Measurements from ENCODE around the gene TMEM45A.
"Not testable (repeated sequence)": the region's sequence is repeated elsewhere in the genome, so short reads cannot be mapped to it uniquely, and the experiment has no call there.

TMEM45A gene

DNA sequence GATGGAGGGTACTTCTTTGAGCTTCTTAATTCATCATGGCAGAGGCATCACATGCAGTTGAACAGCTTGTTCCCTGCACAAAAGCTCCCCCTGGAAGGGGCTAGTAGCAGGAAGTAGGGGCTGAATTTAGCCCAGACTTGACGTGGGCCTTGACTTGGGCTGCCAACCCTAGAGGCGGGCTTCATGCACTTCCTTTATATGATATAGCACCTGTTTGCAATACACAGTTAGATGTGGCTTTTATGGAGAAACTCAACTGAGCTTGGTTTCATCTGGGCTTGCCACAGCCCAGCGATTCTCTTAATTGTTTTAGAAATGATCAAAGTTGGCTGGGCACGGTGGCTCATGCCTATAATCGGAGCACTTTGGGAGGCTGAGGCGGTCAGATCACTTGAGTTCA, 83.3 kb downstream of the TMEM45A start:
- no peak for DNase-seq (ENCODE audit: low read depth)

DNA sequence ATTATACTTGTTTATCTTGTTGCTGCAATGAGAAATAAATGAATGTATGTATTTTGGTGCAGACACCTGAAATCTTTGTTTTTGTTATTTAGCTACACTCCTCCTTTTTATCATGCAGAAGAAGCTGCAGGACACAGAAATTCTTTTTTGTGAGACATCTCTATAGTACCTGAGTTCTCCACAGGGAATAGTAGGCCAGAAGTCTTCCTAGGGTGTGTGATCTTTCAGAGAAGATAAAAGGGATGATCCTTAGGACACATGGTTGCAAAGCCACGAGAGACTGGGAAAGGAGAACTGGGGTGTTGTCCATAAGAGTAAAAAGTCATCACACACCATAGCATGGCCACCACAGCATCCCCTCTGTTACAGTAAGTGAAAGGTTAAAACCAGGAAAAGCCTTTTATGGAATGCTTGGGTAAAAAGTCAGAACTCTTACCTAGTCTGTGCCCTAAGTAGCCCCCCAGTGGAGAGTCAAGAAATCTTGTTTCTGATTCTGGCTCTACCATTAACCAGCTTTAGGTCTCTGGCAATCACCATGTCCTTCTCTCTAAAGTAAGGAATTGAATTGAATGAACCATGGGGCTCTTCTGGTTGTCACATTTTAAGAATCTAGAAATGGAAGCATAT, 85.1 kb downstream of the TMEM45A start:
- no peak for DNase-seq (ENCODE audit: low read depth)

DNA sequence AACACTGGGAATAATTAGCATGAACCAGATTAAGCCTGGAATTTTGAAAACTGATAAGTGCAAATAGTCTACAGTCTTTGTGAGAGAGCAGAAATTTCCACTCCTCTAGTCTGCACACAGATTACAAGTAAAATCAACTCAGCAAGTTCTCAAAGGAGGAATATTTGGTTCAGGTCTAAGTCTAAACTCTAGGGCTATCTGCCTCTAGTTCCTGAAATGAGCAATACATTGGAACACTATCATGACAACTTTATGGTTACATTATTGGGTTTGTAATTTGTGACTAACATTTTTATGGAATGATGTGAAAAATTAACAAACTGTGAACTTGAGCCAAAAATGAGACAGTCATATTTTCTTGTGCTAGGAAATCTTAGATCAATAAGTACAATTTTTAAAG, 86.2 kb downstream of the TMEM45A start:
- DNase-seq (ENCODE audit: low read depth): no peak

DNA sequence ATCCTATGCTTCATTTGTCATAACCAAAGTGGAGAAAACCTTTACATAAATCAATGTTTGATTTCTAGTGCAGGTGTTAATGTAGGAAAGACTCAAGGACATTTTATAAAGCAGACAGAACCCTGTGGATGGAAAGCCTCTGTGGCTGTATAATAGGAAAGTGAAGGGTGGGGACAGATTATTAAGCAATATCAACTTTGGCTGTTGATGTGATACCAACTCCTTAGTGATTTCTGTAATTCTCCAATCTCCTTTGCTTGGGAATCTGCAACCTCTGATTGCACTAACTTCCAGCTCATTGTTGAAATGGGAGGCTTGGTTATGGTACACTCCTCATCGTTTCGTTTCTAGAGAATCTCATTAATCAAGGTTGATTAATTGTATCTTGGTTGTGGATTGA, 87.7 kb downstream of the TMEM45A start:
- DNase-seq (ENCODE audit: low read depth): no peak

DNA sequence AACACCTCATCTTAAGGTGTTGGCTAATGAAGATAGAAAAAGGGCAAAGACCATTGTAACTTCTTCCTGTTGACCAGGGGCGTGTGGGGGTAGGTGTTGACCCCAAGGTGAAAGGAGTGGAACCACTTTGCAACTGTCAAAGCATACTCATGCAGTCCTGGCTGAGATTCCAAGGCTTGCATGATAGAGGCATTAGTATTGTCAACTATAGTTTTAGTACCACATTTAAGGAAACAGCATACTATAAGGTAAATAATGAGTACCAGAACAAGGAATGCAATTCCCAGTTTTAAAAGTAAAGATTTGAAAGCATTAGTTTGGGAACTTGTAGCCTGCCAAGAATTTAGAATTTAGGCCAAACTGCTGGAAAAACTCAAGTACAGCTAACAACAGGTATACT, 89.2 kb downstream of the TMEM45A start:
- DNase-seq (ENCODE audit: low read depth): no peak

- DNase-seq (ENCODE audit: low read depth): not testable (repeated sequence)
Observed at GRCh38 chr3:100582157-100582556, 89.7 kb downstream of the TMEM45A start.

DNA sequence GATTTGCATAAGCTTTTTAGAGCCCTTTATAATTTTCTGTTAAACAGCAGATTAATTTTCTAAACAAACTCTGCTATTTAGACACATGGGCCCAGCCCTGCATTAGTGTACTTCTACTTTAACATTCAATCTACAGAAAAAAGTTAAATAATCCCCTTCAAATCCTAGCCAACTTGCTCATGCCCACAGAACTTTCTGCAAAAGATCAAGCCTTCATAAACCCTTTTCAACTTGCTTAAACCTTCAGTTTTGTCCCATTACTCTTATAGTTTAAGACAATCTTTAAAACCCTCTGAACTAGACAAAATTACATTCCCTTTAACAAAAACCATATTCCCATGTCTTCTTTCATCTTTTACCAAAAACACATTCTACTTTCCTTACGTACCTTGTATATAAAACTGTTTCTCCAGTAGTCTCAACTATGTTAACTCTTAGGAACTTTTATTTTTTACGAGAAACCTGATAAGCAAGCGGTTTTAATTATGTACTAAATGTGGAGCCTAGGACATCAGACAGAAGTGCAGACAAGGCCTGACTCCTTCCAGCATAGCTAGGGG, 91.8 kb downstream of the TMEM45A start:
- no peak for DNase-seq (ENCODE audit: low read depth)

DNA sequence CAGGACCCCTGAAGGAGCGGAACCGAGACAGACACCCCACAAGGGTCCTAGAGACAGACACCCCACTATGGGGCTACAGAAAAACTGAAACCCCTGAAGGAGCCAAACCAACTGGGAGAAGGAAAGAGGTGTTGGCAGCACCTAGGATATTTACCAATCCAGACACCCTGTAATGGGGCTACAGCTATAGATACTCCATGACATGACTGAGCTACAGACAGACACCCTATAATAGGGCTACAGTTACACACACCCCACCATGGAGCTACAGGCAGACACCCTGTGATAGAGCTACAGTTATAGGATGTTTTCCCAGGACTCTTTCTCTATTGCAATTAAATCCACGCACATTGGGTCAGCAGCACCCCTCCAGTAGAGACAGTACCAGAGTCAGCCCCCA, 94.4 kb downstream of the TMEM45A start:
- no peak for DNase-seq (ENCODE audit: low read depth)

GRCh38 chr3:100588251-100588650, 95.8 kb downstream of the TMEM45A start:
- no peak for DNase-seq (ENCODE audit: low read depth)

- DNase-seq (ENCODE audit: low read depth): peak; percentile 62
Observed at GRCh38 chr3:100590114-100590839, 97.9 kb downstream of the TMEM45A start.

DNA sequence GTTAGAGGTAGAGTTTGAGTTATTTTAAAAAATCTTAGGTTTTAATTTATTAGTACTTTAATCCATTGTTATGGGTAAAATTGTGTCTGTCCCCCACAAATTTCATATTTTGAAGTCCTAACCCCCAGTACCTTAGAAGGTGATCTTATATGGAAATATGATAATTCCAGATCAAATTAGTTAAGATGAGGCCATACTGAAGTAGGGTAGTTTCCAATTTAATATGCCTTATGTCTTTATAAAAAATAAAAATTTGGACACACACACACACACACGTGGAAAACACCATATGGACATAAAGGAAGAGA, 98.4 kb downstream of the TMEM45A start:
- DNase-seq (ENCODE audit: low read depth): no peak

- no peak for DNase-seq (ENCODE audit: low read depth)
Observed at GRCh38 chr3:100591411-100591810, 99.0 kb downstream of the TMEM45A start.

DNA sequence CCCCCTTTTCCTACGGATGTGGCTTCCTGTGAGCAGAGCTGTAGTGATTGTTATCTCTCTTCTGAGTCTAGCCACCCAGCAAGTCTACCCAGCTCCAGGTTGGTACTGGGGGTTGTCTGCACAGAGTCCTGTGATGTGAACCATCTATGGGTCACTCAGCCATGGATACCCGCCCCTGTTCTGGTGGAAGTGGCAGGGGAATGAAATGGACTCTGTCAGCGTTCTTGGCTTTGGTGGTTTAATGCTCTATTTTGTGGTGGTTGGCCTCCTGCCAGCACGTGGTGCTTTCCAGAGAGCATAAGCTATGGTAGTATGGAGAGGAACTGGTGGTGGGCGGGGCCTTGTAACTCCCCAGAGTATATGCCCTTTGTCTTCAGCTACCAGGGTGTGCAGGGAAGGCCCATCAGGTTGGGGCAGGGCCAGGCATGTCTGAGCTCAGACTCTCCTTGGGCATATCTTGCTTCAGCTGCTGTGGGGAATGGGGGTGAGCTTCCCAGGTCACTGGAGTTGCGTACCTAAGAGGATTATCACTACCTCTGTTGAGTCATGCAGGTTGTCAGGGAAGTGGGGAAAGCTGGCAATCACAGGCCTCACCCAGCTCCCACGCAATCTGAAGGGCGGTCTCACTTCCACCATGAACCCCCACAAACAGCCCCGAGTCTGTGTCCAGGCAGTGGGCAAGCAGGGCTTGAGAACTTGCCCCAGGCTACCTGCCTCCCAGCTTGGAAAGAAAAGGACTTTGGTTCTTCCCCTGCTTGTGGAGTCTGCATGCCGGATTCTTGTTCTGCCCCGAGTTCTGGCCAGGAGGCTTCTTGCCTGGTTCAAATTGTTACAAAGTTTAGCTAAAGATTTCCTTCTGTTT, 108.0 kb downstream of the TMEM45A start:
- DNase-seq (ENCODE audit: low read depth): no peak

DNA sequence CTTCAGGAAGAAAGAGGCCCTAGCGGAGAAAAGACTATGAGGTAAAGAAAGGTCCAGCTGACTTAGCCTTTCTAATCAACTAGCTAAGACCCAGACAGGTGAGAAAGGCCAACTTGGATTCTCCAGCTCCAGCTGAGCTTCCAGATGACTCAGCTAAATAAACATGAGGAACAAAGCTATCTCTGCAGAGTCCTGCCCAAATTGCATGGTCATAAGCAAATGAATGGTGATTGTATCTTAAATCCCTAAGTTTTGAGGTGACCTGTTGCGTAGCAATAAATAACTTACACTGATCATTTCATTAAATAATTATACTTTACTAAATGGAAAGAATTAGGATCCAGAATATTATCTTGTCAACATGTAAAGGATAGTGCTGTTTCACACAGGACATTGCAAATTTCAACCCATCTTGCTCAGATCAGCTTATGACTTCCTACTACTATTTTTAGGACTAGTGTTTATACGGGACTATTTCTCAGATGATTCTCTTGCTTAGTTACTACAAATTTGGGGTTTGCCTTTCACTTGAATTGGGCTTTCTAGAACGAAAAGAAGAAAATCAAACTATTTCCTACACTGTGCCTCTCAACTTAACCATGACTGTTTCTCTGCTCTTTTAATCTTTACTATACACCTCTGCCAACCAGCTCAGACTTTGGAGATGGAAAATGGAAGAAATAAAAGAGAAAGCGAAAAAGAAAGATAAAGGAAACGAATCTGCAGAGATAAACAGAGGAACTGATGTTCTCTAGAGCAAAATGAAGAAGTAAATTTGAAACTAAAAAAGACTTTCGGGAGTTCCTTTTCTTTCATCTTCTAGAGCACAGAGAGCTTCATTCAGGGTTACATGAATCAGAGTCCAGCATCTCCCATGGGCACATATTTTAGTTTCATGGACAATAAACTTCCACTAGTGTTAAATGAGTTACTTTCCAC, 110.4 kb downstream of the TMEM45A start:
- DNase-seq (ENCODE audit: low read depth): peak; percentile 17

DNA sequence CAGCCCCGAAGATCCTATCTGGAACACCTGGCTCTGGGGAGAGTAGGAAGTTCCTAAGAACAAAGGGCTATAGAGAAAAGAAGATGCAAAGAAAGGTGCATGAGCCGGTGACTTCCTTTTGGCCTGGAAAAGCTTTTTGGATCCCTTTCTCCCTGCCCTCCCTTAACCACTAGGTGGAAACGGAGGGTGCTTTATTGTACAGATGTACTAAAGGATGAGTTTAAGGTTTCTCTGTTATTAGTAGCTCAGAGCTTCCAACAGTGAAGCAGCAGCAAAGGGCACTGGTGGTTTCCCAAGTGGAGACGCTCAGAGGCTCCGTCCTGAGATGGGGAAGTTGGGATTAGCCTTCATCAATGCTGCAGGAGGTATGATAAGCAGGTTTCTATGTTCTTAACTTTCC, 111.0 kb downstream of the TMEM45A start:
- peak; percentile 24 for DNase-seq (ENCODE audit: low read depth)

GRCh38 chr3:100605358-100605757, 112.9 kb downstream of the TMEM45A start:
- no peak for DNase-seq (ENCODE audit: low read depth)

- DNase-seq (ENCODE audit: low read depth): no peak
Observed at GRCh38 chr3:100606894-100607512, 114.6 kb downstream of the TMEM45A start.

DNA sequence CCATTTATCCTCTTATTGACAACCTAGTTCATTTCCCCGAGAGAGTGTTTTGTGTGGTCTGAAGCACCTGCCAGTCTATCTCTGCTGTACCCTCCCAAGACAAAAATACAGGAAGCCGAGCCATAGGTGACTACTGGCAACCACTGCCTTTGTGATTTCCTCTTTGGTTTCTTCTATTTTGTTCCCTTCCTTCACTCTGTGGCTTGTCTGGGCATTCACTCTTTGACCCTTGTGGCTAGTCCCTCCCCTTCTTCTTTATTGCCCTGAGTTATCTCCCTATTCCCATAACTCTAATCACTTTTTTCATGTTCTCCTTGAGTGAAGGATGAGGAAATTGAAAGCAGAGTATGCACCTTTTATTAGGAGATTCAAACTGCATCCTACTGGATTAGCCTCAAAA, 116.9 kb downstream of the TMEM45A start, which contains the start of gene ADGRG7:
TSS of gene ADGRG7 (plus strand) at position 297 of the 400 bp plus-strand sequence. CDS start 256 bp downstream, outside the sequence.
- no peak for DNase-seq (ENCODE audit: low read depth)

DNA sequence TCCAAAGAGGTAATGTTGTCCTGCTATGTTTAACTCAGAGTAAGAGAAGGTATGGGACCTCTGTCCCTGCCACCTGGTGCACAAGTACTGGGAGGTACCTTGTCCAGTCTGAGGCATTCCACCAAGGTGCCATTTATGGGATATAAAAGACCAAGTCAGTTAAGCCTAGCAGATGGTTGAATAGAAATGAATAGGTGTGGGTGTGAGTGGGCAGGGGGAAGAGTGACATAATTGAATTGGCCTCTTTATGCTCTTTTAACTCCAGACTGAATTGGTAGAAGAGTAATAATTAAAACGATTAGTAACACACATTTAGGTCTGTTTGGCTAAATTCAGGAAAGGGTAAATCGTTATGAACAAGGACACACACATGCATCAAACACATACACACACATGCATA, 117.5 kb downstream of the TMEM45A start:
- DNase-seq (ENCODE audit: low read depth): no peak

- DNase-seq (ENCODE audit: low read depth): no peak
Observed at GRCh38 chr3:100611221-100611620, 118.8 kb downstream of the TMEM45A start.

Measured in stromal cell of bone marrow (primary cell).